Cardiac muscle cell (in vitro differentiated cells and primary cell): Measurements from ENCODE around the gene KHDRBS2. TPM values are rescaled to one million over a fixed set of nuclear protein-coding genes. Genes with fewer than 3 reads are reported as not detected.
"Not testable (repeated sequence)": the region's sequence is repeated elsewhere in the genome, so short reads cannot be mapped to it uniquely, and the experiment has no call there.

Source experiments
- DNase-seq, 2 donors: peaks; one replicate each; pipeline versions ENCODE4 v3.0.0 to v3.0.0-alpha.2; 2010 to 2017; ENCODE audit warnings: low read depth in 1 of 2, low spot score in 1 of 2
- H3K27ac ChIP-seq: fragments of 200-600 bp; sonication (generic); 2 replicates; pipeline ENCODE4 v1.5.1; 2016
- H3K27me3 ChIP-seq: fragments of 200-600 bp; sonication (generic); 2 replicates; pipeline ENCODE4 v1.6.0; 2016; ENCODE audit warnings: control low read depth
- H3K36me3 ChIP-seq: fragments of 200-600 bp; sonication (generic); 2 replicates; pipeline ENCODE4 v1.5.1; 2016; ENCODE audit warnings: control low read depth
- H3K4me1 ChIP-seq: fragments of 200-600 bp; sonication (generic); 2 replicates; pipeline ENCODE4 v1.8.1; 2017; ENCODE audit warnings: low read depth, mild to moderate bottlenecking, mixed run types
- H3K4me3 ChIP-seq: fragments of 200-600 bp; sonication (generic); 2 replicates; pipeline ENCODE4 v1.5.1; 2016; ENCODE audit warnings: mild to moderate bottlenecking
- H3K9me3 ChIP-seq: fragments of 200-600 bp; sonication (generic); 2 replicates; pipeline ENCODE4 v1.5.1; 2017; ENCODE audit warnings: low read depth, mild to moderate bottlenecking, control low read depth
- polyA plus RNA-seq: library from polyadenylated mRNA; unstranded; fragments of >200 nt; fragmentation: Nextera tagmentation; extraction: Ambion mirVana; gene quantifications from 2 replicates; pipeline ENCODE4 v1.2.1, GENCODE V29; 2016
- total RNA-seq: library from RNA; depleted of rRNA; stranded (reverse); fragments of >200 nt; gene quantifications from 2 replicates; pipeline ENCODE4 v1.2.3, GENCODE V29; 2016
- TF ChIP-seq, protein P1 (sequence below): IDR thresholded peaks from 2 replicates; pipeline ENCODE4 v1.5.1; 2012; ENCODE audit warnings: low read depth, mild to moderate bottlenecking, low read length

KHDRBS2 gene
- total and polyA plus RNA-seq, 2 experiments from 2014 or later = 3.7 to 5.6 TPM

DNA sequence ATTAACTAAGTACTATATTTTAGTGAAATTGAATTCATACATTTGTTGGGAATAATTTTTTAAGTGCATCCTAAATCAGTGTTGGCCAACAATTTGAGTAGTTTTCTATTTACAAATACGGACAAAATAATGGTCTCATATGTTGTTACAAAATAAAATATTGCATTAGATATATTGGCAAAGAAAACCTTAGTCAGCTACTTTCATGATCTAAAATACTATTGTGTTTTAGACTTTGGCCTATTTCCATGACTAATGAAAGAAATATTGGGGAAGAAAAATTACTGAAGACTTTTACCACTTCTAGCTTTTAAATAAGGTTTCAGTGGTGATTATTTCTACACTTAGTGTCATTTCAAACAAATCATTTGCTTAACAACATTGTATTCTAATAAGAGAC lies 498.0 kb downstream of the KHDRBS2 start:
- TF ChIP-seq, protein P1, sequence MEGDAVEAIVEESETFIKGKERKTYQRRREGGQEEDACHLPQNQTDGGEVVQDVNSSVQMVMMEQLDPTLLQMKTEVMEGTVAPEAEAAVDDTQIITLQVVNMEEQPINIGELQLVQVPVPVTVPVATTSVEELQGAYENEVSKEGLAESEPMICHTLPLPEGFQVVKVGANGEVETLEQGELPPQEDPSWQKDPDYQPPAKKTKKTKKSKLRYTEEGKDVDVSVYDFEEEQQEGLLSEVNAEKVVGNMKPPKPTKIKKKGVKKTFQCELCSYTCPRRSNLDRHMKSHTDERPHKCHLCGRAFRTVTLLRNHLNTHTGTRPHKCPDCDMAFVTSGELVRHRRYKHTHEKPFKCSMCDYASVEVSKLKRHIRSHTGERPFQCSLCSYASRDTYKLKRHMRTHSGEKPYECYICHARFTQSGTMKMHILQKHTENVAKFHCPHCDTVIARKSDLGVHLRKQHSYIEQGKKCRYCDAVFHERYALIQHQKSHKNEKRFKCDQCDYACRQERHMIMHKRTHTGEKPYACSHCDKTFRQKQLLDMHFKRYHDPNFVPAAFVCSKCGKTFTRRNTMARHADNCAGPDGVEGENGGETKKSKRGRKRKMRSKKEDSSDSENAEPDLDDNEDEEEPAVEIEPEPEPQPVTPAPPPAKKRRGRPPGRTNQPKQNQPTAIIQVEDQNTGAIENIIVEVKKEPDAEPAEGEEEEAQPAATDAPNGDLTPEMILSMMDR = no peak
- no peak for DNase-seq
- no peaks in the 10 kb centered on the region for H3K9me3 ChIP-seq
- no peak overlapping the region for H3K4me3 ChIP-seq
- no peak overlapping the region for H3K27ac ChIP-seq
- no peaks in the 10 kb centered on the region for H3K27me3 ChIP-seq
- H3K4me1 ChIP-seq = no peaks in the 10 kb centered on the region
- H3K36me3 ChIP-seq = no peaks in the 10 kb centered on the region

DNA sequence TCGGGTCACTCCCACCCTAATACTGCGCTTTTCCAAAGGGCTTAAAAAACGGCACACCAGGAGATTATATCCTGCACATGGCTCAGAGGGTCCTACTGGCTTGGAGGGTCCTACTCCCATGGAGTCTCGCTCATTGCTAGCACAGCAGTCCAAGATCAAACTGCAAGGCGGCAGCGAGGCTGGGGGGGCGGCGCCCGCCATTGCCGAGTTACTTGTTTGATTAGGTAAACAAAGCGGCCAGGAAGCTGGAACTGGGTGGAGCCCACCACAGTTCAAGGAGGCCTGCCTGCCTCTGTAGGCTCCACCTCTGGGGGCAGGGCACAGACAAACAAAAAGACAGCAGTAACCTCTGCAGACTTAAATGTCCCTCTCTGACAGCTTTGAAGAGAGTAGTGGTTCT lies 516.6 kb downstream of the KHDRBS2 start:
- DNase-seq, H3K27me3 ChIP-seq, H3K36me3 ChIP-seq, H3K9me3 ChIP-seq, H3K27ac ChIP-seq, H3K4me3 ChIP-seq, H3K4me1 ChIP-seq: not testable (repeated sequence)

GRCh38 chr6:61755739-61756138 lies 530.3 kb downstream of the KHDRBS2 start:
- Histone ChIP-seq H3K27ac (no peak overlapping the region), H3K27me3 (no peaks in the 10 kb centered on the region), H3K4me1 (no peaks in the 10 kb centered on the region), H3K4me3 (no peak overlapping the region), H3K36me3 (no peaks in the 10 kb centered on the region), H3K9me3 (no peaks in the 10 kb centered on the region)
- TF ChIP-seq, protein P1 = no peak
- no peak for DNase-seq

DNA sequence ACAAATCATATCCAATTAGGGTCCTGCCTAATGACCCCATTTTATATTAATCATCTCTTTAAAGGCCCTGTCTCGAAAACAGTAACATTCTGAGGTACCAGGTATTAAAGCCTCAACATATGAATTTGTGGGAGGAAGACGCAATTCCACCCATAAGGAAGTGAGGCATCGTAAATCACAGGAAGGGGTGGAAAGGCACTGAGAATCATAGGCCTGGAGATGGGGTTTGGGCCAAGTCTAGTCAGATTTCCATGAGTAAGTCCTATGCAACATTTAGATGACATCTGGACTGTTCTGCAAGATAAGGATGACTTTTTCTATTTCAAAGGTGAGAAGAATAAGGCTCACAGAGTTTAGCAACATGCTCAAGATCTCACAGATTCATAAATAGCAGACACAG lies 534.0 kb downstream of the KHDRBS2 start:
- Histone ChIP-seq H3K27ac (no peak overlapping the region), H3K36me3 (no peaks in the 10 kb centered on the region), H3K4me3 (no peak overlapping the region), H3K4me1 (no peaks in the 10 kb centered on the region), H3K9me3 (no peaks in the 10 kb centered on the region), H3K27me3 (no peaks in the 10 kb centered on the region)
- TF ChIP-seq, protein P1 = no peak
- no peak for DNase-seq

DNA sequence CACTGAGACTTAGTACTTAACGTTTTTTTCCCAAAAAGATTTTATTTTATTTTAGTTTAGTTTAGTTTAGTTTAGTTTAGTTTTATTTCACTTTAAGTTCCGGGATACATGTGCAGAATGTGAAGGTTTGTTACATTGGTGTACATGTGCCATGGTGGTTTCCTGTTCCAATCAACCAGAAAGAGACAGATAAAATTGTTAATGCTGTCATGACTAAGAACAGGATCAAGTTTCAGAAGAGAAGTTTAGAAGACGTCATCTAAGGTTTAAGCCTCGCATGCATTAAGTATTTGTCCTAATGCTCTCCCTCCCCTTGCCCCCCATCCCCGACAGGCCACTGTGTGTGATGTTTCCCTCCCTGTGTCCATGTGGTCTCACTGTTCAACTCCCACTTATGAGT lies 540.0 kb downstream of the KHDRBS2 start:
- Histone ChIP-seq H3K9me3 (no peaks in the 10 kb centered on the region), H3K4me1 (no peaks in the 10 kb centered on the region), H3K27me3 (no peaks in the 10 kb centered on the region), H3K27ac (no peak overlapping the region), H3K4me3 (no peak overlapping the region), H3K36me3 (no peaks in the 10 kb centered on the region)
- DNase-seq = no peak
- TF ChIP-seq, protein P1 = no peak

DNA sequence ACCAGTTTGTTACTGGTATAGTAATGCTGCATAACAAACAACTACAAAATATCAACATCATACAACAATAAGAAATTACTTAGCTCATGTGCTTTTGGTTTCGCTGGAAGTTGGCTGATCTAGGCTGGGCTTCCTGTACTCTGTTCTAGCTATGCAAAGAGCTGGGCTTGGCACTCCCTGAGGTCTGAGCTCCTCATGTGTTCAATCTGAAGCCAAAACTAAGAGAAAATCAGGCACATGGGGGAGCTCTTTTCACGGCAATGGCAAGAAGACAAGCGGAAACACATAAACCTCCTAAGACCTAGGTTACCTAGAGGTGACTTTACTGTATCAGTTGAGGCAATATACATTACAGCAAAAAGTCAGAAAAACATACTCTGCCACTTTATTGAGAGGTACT lies 574.2 kb downstream of the KHDRBS2 start:
- Histone ChIP-seq H3K4me1 (no peaks in the 10 kb centered on the region), H3K9me3 (peaks cover 4% of the 10 kb centered on the region), H3K27ac (no peak overlapping the region), H3K36me3 (no peaks in the 10 kb centered on the region), H3K4me3 (no peak overlapping the region), H3K27me3 (no peaks in the 10 kb centered on the region)
- DNase-seq = peak in 1 of 2 donors; percentile 30
- TF ChIP-seq, protein P1 = no peak
